HFFc6 (cell line): Measurements from ENCODE around the gene TFF3. TPM values are rescaled to one million over a fixed set of nuclear protein-coding genes. Genes with fewer than 3 reads are reported as not detected.

Experiments used
- DNase-seq: peaks from one replicate; pipeline ENCODE4 v3.0.0-alpha.2; 2018
- H3K27ac Mint-ChIP-seq: 2 replicates; pipeline ENCODE4 v1.8.0; 2020; ENCODE audit warnings: mild to moderate bottlenecking, mixed read lengths
- H3K27me3 Mint-ChIP-seq: 2 replicates; pipeline ENCODE4 v1.8.0; 2021; ENCODE audit warnings: mild to moderate bottlenecking, moderate library complexity, mixed read lengths; ENCODE audit not compliant: insufficient read depth
- H3K36me3 Mint-ChIP-seq: 2 replicates; pipeline ENCODE4 v1.8.0; 2021; ENCODE audit warnings: low read depth, mixed read lengths
- H3K4me1 Mint-ChIP-seq: 2 replicates; pipeline ENCODE4 v1.8.0; 2020; ENCODE audit warnings: low read depth, mixed read lengths
- H3K4me3 Mint-ChIP-seq: 2 replicates; pipeline ENCODE4 v1.8.0; 2020; ENCODE audit warnings: mild to moderate bottlenecking, moderate library complexity, mixed read lengths
- H3K9me3 Mint-ChIP-seq: 2 replicates; pipeline ENCODE4 v1.8.0; 2020; ENCODE audit warnings: mild to moderate bottlenecking, mixed read lengths
- CTCF ChIP-seq: fragments of 200-600 bp; sonication (generic); IDR thresholded peaks from 2 replicates; pipeline ENCODE4 v1.5.0; 2021; ENCODE audit warnings: antibody characterized with exemption, mild to moderate bottlenecking
- total RNA-seq, 6 experiments: library from RNA; stranded (reverse); fragmentation: NEBNext Ultra II Directional; extraction: Animal tissue kit (Norgen Biotek cat#: 25700); gene quantifications; 2 replicates in 1 of 6; 3 replicates in 5 of 6; pipeline ENCODE4 v1.2.3, GENCODE V29; 2021

The TFF3 gene
- total RNA-seq, 6 experiments from 2014 or later = not detected

- H3K27me3 Mint-ChIP-seq = peaks cover 1% of the 10 kb centered on the region; the same call in 1 of the 2 replicates
- H3K36me3 Mint-ChIP-seq = peaks cover 4% of the 10 kb centered on the region; the same call in 1 of the 2 replicates
- peaks cover 52% of the 10 kb centered on the region for H3K9me3 Mint-ChIP-seq
- no peak overlapping the region for H3K4me3 Mint-ChIP-seq
- H3K27ac Mint-ChIP-seq = no peak overlapping the region
- H3K4me1 Mint-ChIP-seq = no peaks in the 10 kb centered on the region
- TF ChIP-seq CTCF = no peak
- no peak for DNase-seq
Measured at GRCh38 chr21:42289926-42290325, 25.3 kb downstream of the TFF3 start.

DNA sequence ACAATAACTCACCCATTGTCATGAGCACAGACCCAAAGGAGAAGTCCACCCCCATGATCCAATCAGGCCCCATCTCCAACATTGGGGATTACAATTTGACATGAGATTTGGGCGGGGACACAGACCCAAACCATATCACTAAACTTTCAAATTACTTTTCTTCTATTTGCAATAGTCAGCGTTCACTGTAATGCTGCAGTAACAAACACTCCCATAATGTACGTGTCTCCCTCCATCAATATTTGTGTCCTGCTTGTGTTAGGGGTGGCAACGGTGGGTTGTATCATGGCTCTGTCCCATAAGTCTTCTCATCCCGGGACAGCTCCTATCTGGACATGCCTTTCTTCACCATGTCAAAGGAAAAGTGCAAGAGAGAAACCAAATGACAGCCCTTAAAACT is 26.2 kb downstream of the TFF3 start:
- no peak overlapping the region for H3K4me3 Mint-ChIP-seq
- peaks cover 45% of the 10 kb centered on the region for H3K9me3 Mint-ChIP-seq

DNA sequence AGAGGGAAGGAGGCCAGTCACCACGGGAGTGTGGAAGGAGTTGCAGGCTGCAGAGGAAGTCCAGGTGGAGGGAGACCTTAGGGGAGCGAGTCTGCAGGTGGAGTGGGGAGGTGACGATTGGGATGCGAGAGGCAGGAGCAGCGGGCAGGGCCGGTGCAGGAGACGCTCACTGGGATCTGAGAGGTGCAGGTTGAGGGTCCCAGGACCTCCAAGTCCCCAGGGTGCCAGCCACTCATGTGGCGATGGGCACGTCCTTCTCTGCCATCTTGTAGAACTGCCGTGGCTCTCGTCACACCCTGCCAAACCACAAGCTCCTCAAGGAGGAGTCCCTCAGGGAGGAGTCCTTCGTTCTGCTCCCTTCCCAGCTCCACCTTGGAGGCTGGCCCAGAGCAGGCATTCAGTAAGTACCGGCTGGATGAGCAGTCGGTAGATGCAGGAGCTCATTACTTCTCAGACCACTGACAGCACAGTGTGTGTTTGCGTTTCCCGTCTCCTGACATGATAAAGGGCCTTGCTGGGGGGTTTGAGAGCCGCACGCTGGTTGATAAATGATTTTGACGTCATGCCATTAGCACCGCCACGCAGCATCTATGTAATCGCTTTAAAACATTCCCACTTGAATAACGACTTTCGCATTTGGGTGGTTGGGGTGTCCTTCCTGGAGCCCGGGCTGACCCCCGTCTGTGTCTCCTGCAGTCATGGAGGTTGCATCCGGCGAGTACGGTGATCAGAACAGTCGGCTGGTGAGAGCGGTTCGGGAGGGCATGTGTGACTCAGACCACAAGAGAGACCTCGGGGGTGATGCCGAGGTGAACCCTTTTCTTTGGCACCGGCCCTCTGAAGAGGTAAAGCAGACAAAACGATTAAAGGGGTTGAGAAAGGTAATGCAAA is 27.8 kb downstream of the TFF3 start:
- Mint-ChIP-seq H3K27ac (no peak overlapping the region), H3K9me3 (peaks cover 52% of the 10 kb centered on the region), H3K27me3 (peaks cover 1% of the 10 kb centered on the region; the same call in 1 of the 2 replicates), H3K4me3 (no peak overlapping the region), H3K4me1 (no peaks in the 10 kb centered on the region), H3K36me3 (no peaks in the 10 kb centered on the region; the same call in 1 of the 2 replicates)
- TF ChIP-seq CTCF = no peak
- DNase-seq = no peak

More for the DNA sequence above, 26.2 kb downstream of the TFF3 start:
- H3K27ac Mint-ChIP-seq = no peak overlapping the region
- DNase-seq = no peak
- peaks cover 1% of the 10 kb centered on the region; the same call in 1 of the 2 replicates for H3K27me3 Mint-ChIP-seq
- H3K36me3 Mint-ChIP-seq = no peaks in the 10 kb centered on the region; the same call in 1 of the 2 replicates
- TF ChIP-seq CTCF = no peak
- no peaks in the 10 kb centered on the region for H3K4me1 Mint-ChIP-seq

GRCh38 chr21:42286416-42286815 is 28.8 kb downstream of the TFF3 start:
- Mint-ChIP-seq H3K27me3 (peaks cover 1% of the 10 kb centered on the region; the same call in 1 of the 2 replicates), H3K4me1 (no peaks in the 10 kb centered on the region)

More at GRCh38 chr21:42286416-42286815, 28.8 kb downstream of the TFF3 start:
- Mint-ChIP-seq H3K36me3 (no peaks in the 10 kb centered on the region; the same call in 1 of the 2 replicates), H3K4me3 (no peak overlapping the region), H3K9me3 (peaks cover 59% of the 10 kb centered on the region), H3K27ac (no peak overlapping the region)
- TF ChIP-seq CTCF = no peak
- DNase-seq = no peak
